Activated CD4-positive, alpha-beta T cell treated with anti-CD3 and anti-CD28 coated beads, Interleukin-2, amount 10 ng/mL, durations not matched to agents 7 days and 5 days (primary cell): ENCODE data around the gene CNN2. TPM values are rescaled to one million over a fixed set of nuclear protein-coding genes. Genes with fewer than 3 reads are reported as not detected.
A peak's percentile ranks its signal among the peaks of the same experiment; 100 is the strongest.

ENCODE experiments used
- CTCF ChIA-PET: fragments of 350-600 bp; sonication (Branson Sonifier 250); formaldehyde crosslinking; loops from one replicate; lab custom pipeline; 2021; ENCODE audit warnings: antibody characterized with exemption; lab: Charles Lee
- POLR2A ChIA-PET: fragments of 350-600 bp; sonication (Branson Sonifier 250); formaldehyde crosslinking; loops from one replicate; lab custom pipeline; 2021; ENCODE audit warnings: antibody characterized with exemption; lab: Charles Lee
- DNase-seq: peaks from one replicate; pipeline ENCODE4 v3.0.0-alpha.2; 2020
- H3K27ac Mint-ChIP-seq: one replicate; pipeline ENCODE4 v1.8.0; 2021; ENCODE audit warnings: mild to moderate bottlenecking, moderate library complexity, mixed read lengths
- H3K27me3 Mint-ChIP-seq: one replicate; pipeline ENCODE4 v1.8.0; 2021; ENCODE audit warnings: mixed read lengths
- H3K36me3 Mint-ChIP-seq: one replicate; pipeline ENCODE4 v1.8.0; 2021; ENCODE audit warnings: low read depth, mixed read lengths
- H3K4me1 Mint-ChIP-seq: one replicate; pipeline ENCODE4 v1.8.0; 2021; ENCODE audit warnings: mixed read lengths
- H3K4me3 Mint-ChIP-seq: one replicate; pipeline ENCODE4 v1.8.0; 2021; ENCODE audit warnings: mild to moderate bottlenecking, moderate library complexity, mixed read lengths
- H3K9me3 Mint-ChIP-seq: one replicate; pipeline ENCODE4 v1.8.0; 2021; ENCODE audit warnings: mixed read lengths
- total RNA-seq, 2 experiments: library from RNA; stranded (reverse); gene quantifications; one replicate each; pipeline ENCODE4 v1.2.3, GENCODE V29; 2021

The CNN2 gene
- total RNA-seq, 2 experiments from 2014 or later, result 558 to 580 TPM

DNA sequence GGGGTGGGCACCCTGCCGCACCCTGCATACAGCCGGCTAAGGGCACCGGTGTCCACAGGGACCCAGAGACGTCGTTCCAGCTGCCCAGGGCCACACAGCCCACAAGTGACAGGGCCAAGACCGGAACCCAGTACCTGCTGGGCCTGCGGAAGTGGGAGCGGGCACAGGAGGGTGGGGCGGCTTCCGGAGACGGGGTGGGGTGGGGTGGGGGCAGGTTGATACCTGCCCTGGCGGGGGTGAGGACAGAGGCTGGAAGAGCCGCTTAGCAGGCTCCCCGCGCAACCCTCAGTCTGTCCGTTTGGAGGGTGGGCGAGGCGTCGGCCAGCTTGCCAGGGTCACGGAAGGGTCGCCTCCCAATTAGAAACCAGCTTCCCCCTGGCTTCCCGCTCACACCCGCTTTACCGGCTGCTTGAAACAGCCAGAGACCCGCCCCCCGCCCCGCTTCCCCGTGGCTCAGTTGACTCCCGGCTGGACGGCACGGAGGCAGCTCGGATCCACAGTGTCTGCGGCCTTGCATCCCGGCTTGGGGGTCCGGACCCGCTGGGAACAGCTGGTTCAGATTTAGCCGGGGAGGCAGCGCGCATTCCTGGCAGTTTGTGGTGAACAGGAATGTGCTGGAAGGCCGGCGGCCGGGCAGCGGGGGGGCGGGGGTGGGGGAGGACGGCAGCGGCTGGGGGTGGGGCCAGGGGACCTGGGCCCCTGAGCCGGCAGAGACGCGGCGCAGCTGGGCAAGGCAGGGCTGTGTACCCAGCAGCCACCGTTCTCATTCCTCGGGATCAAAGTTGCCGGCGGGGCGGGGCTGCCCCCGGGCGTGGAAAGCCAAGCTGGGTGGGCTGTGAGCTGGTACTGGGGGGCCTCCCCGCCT lies 1.9 kb downstream of the CNN2 start:
- peaks cover 35% of the 10 kb centered on the region for H3K36me3 Mint-ChIP-seq
- peak; percentile 72 for DNase-seq
- ChIA-PET CTCF (interaction anchor here (0.6 to 2.7 kb wide), 10 partner anchors 8 to 332 kb away, joined by 3 to 15 read pairs (median 4); no protein-coding TSS in a partner anchor), POLR2A (interaction anchor here (0.6 kb wide), 1 partner anchor 10 kb away, joined by 3 read pairs; no protein-coding TSS in a partner anchor)
- peaks cover 32% of the 10 kb centered on the region for H3K4me1 Mint-ChIP-seq
- peak overlapping the region; percentile 98 for H3K4me3 Mint-ChIP-seq
- H3K27ac Mint-ChIP-seq, result peak overlapping the region; percentile 86
- no peaks in the 10 kb centered on the region for H3K27me3 Mint-ChIP-seq
- H3K9me3 Mint-ChIP-seq, result no peaks in the 10 kb centered on the region

DNA sequence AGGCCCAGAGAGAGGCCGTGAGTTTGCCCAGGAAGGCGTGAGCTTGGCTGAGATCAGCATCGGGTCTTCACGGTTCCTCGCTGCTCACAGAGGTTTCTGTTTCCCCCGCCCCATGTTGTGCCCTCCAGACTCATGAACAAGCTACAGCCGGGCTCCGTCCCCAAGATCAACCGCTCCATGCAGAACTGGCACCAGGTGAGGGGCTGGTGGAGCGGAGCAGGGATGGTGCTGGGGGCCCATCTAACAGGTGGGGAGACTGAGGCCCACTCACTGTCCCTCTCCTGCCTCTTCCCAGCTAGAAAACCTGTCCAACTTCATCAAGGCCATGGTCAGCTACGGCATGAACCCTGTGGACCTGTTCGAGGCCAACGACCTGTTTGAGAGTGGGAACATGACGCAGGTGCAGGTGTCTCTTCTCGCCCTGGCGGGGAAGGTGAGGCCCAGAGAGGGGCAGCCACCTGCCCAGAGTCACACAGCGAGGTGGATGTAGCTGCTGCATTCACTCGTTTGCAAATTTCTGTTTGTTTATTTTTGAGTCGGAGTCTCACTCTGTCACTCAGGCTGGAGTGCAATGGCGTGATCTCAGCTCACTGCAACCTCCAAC lies 6.0 kb downstream of the CNN2 start:
- POLR2A ChIA-PET, result interaction anchor here (0.6 kb wide), 2 partner anchors 16 to 42 kb away, joined by 8 to 10 read pairs; no protein-coding TSS in a partner anchor
- Mint-ChIP-seq H3K27me3 (no peaks in the 10 kb centered on the region), H3K9me3 (no peaks in the 10 kb centered on the region), H3K36me3 (peaks cover 54% of the 10 kb centered on the region), H3K4me1 (peaks cover 52% of the 10 kb centered on the region), H3K4me3 (no peak overlapping the region), H3K27ac (peak overlapping the region; percentile 25)
- CTCF ChIA-PET, result interaction anchor here (1.2 kb wide), 1 partner anchor 45 kb away, joined by 3 read pairs; no protein-coding TSS in a partner anchor
- no peak for DNase-seq

DNA sequence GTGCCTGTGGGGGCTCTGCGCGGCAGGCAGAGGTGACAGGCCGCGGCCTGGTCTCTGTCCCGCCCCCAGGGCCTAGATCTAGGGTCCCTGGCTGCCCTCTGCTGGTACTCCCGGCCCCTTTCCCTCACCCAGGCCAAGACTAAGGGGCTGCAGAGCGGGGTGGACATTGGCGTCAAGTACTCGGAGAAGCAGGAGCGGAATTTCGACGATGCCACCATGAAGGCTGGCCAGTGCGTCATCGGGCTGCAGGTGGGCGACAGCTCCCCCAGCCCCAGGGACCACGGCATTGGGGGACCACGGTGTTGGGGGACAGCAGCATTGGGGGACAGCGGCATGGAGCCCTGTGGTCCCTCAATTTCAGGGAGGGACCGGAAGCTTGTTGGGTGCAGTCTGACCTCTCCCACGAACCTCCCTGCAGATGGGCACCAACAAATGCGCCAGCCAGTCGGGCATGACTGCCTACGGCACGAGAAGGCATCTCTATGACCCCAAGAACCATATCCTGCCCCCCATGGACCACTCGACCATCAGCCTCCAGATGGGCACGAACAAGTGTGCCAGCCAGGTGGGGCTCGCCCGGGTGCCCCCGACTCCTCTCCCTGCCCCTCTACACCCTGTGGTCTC lies 9.7 kb downstream of the CNN2 start:
- POLR2A ChIA-PET, result no interaction called here
- Mint-ChIP-seq H3K4me3 (no peak overlapping the region), H3K9me3 (no peaks in the 10 kb centered on the region), H3K36me3 (peaks cover 60% of the 10 kb centered on the region), H3K4me1 (peaks cover 67% of the 10 kb centered on the region), H3K27ac (peak overlapping the region; percentile 71), H3K27me3 (no peaks in the 10 kb centered on the region)
- CTCF ChIA-PET, result interaction anchor here (1.3 to 3.9 kb wide), 2 partner anchors 10 to 67 kb away, joined by 3 to 15 read pairs; partner anchors contain the start of gene CNN2
- no peak for DNase-seq

DNA sequence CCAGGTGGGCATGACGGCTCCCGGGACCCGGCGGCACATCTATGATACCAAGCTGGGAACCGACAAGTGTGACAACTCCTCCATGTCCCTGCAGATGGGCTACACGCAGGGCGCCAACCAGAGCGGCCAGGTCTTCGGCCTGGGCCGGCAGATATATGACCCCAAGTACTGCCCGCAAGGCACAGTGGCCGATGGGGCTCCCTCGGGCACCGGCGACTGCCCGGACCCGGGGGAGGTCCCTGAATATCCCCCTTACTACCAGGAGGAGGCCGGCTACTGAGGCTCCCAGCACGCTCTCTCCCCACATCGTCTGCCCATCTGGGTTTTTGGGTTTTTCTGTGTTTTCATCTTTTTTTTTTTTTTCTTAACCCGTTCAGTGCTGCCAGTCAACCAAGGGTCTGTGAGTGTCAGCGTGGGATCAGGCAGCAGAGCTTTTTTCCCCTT lies 11.2 kb downstream of the CNN2 start:
- Mint-ChIP-seq H3K36me3 (peaks cover 54% of the 10 kb centered on the region), H3K27me3 (no peaks in the 10 kb centered on the region), H3K4me3 (peak overlapping the region; percentile 99), H3K27ac (peak overlapping the region; percentile 91), H3K9me3 (no peaks in the 10 kb centered on the region), H3K4me1 (peaks cover 70% of the 10 kb centered on the region)
- ChIA-PET POLR2A (interaction anchor here (1.0 kb wide), 1 partner anchor 9 kb away, joined by 3 read pairs; no protein-coding TSS in a partner anchor), CTCF (interaction anchor here (1.0 to 3.9 kb wide), 5 partner anchors 9 to 229 kb away, joined by 3 to 15 read pairs (median 4); partner anchors contain the start of gene CNN2)
- DNase-seq, result no peak

DNA sequence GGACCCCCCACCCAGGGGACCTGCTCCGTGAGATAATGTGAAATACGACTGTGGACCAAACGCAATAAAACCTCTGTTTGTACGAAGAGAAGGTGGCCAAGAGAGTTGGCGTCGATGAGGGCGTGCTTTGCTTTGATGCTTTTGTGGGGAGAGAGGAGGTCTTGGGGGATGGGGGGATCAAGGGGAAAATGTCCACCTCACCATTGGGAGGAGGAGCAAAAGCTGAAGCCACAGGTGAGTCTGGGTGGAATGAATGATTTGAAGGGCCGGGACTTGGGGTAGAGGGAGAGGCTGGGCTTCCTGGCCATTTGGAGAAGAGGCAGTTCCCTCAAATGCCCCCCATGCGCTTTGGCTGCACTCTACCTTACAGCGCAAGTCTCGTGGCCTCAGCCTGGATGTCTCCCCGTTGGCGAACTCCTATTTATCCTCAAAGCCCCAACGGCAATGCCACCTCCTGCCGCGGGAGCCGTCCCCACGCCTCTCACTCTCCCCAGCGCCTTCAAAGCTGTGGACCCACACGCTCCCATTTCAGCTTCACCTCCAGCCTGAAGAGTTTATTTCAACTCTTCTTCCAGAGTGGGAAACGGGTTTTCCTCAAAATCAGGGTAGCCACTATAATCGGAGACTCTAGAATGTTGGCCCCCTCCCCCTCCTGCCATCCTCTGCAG lies 12.7 kb downstream of the CNN2 start:
- Mint-ChIP-seq H3K4me1 (peaks cover 64% of the 10 kb centered on the region), H3K27me3 (no peaks in the 10 kb centered on the region), H3K27ac (peak overlapping the region; percentile 91), H3K9me3 (no peaks in the 10 kb centered on the region), H3K36me3 (peaks cover 47% of the 10 kb centered on the region), H3K4me3 (peak overlapping the region; percentile 99)
- POLR2A ChIA-PET, result interaction anchor here (0.8 to 1.0 kb wide), 2 partner anchors 18 to 28 kb away, joined by 3 read pairs; partner anchors contain the start of genes ARHGAP45 and RNU6-2
- CTCF ChIA-PET, result interaction anchor here (0.6 to 3.1 kb wide), 10 partner anchors 9 to 227 kb away, joined by 3 to 11 read pairs (median 4); partner anchors contain the start of gene CNN2
- DNase-seq, result no peak

DNA sequence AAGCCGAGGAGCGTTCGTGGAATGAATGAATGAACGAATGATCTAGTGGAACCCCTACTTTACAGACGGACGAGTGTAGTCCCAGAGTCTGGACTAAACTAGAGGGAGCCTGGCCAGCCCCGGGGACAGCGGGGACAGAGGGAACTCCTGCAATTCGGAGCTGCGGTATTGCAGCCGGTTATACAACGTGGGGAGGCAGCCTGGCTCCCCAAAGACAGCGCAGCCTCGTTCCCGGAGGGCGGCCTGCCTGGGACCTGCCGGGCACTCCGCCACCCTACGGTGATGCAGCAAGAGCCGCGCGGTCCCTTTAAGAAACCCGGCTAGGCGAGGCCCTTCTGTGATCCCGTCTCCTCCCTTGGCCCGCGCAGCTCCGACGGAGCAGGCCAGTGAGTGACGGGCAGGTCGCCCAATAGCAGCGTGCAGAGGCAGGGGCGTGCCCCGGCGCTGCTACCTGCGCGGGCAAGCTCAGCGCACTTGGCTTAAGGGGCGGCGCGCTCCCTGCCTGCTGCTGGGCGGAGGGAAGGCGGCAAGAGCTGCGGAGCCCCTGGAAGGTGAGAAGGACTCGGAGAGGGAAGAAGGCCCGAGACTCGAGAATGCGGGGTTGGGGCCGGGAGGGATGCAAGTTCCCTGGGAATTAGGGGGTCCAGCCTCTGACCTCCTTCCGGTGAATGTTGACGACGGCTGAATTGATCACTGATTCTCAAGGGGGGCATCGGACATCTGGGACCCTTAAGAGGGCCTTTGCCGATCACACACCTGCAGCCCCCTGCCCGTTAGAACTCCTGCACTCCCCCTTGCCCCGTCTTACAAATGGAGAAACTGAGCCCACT lies 13.5 kb downstream of the CNN2 start, which contains the start of gene ABCA7:
Gene ABCA7 (plus strand): TSS at position 462 of the 830 bp plus-strand sequence. CDS start 1,255 bp downstream, outside the sequence.
- H3K4me3 Mint-ChIP-seq, result peak within 1 kb of the TSS; percentile 99
- no peaks in the 10 kb centered on the region for H3K9me3 Mint-ChIP-seq
- peaks cover 53% of the 10 kb centered on the region for H3K36me3 Mint-ChIP-seq
- no peaks in the 10 kb centered on the region for H3K27me3 Mint-ChIP-seq
- peaks cover 64% of the 10 kb centered on the region for H3K4me1 Mint-ChIP-seq
- CTCF ChIA-PET, result interaction anchor here (0.6 to 3.1 kb wide), 11 partner anchors 8 to 235 kb away, joined by 3 to 11 read pairs (median 3); partner anchors contain the start of genes ARHGAP45, CNN2 and FAM174C
- POLR2A ChIA-PET, result interaction anchor here (0.8 kb wide), 1 partner anchor 18 kb away, joined by 3 read pairs; the partner anchor contains the start of gene RNU6-2
- H3K27ac Mint-ChIP-seq, result peak within 1 kb of the TSS; percentile 91
- DNase-seq, result peak; percentile 99

DNA sequence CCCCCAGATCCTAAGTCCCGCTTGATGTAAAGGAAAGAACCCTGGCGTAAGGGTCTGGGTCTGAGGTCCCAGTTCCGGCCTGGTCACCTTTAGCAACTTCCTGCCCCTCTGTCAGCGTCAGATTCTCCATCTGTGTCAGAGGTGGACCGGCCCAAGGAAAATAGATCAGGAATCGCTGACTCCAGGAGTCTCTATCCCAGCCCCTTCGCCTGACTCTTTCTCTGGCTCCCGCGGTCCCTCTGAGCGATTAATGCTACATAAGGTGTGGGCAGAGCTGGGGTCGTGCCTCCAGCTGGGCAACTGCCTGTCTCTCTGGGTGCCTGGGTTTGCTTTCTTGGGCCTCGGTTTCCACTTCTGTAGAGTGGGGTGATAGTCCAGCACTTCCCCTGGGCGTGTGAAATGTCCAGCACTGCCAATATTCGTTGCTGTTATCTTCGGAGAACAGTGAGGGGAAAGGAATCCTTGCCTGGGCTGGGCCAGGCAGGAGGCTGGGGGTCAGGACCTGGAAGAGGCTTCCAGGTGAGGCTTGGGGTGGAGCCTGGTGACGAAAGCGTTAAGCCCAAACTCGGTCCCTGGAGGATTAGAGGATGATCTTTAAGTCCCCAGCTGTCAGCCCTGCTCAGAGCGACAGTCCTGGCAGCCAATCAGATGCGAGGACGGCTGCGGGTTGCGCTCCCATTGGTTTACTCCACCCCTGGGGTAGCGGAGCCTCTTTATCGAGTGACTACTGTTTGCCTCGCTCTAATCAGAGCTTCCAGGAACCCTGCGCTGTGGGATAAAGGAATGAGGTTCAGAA lies 14.3 kb downstream of the CNN2 start:
- no peaks in the 10 kb centered on the region for H3K27me3 Mint-ChIP-seq
- peaks cover 52% of the 10 kb centered on the region for H3K36me3 Mint-ChIP-seq
- peaks cover 61% of the 10 kb centered on the region for H3K4me1 Mint-ChIP-seq
- peak overlapping the region; percentile 91 for H3K27ac Mint-ChIP-seq
- peak overlapping the region; percentile 99 for H3K4me3 Mint-ChIP-seq
- ChIA-PET CTCF (interaction anchor here (0.7 to 3.1 kb wide), 10 partner anchors 8 to 235 kb away, joined by 3 to 11 read pairs (median 3); partner anchors contain the start of genes ARHGAP45, CNN2 and FAM174C), POLR2A (interaction anchor here (1.0 kb wide), 2 partner anchors 27 to 47 kb away, joined by 3 read pairs; no protein-coding TSS in a partner anchor)
- peak; percentile 94 for DNase-seq
- H3K9me3 Mint-ChIP-seq, result no peaks in the 10 kb centered on the region

DNA sequence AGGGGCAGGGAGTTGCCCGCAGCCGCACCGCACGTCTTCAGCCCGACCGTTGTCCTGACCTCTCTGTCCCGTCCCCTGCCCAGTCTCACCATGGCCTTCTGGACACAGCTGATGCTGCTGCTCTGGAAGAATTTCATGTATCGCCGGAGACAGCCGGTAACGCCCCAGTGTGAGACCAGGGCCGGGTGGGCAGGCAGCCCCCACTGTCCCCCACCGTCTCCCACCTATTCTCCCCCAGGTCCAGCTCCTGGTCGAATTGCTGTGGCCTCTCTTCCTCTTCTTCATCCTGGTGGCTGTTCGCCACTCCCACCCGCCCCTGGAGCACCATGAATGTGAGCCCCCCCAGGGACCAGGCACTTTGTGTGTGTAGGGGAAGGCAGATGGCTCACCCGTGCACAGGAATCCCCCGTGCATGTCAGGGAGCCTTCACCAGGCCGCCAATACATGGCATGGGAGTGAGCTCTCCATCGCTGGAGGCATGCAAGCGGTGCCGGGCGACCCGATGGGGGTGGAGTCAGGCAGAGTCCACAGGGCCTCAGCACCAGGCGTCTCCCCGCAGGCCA lies 14.9 kb downstream of the CNN2 start:
- ChIA-PET CTCF (interaction anchor here (0.7 to 2.0 kb wide), 5 partner anchors 12 to 26 kb away, joined by 3 to 6 read pairs (median 3); partner anchors contain the start of gene ARHGAP45), POLR2A (interaction anchor here (1.0 kb wide), 2 partner anchors 26 to 46 kb away, joined by 3 read pairs; no protein-coding TSS in a partner anchor)
- Mint-ChIP-seq H3K27me3 (no peaks in the 10 kb centered on the region), H3K9me3 (no peaks in the 10 kb centered on the region), H3K4me1 (peaks cover 55% of the 10 kb centered on the region), H3K4me3 (peak overlapping the region; percentile 99), H3K27ac (no peak overlapping the region), H3K36me3 (peaks cover 49% of the 10 kb centered on the region)
- no peak for DNase-seq

DNA sequence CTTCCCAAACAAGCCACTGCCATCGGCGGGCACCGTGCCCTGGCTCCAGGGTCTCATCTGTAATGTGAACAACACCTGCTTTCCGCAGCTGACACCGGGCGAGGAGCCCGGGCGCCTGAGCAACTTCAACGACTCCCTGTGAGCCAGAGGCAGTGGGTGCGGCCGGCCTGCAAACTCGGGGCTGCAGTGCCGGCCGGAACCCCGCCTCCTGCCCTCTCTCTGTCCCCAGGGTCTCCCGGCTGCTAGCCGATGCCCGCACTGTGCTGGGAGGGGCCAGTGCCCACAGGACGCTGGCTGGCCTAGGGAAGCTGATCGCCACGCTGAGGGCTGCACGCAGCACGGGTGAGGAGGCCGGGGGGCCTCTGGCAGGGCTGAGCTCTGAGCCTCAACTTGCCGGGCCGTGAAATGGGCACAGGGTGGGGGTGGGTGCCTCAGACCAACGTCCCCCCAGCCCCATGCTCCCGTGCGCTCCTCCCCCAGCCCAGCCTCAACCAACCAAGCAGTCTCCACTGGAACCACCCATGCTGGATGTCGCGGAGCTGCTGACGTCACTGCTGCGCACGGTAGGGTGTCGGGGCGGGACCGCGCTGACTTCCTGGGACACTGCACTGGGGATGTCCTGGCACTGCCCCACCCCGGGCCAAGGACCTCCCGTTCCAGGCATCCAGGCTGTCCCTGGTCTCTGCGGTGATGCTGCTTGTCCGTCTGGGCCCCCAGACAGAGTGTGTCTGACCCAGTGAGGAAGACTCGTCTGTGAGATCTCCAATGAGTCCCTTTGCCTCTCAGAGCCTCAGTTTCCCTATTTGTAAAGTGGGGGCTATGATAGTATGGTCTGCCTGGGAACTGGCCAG lies 15.7 kb downstream of the CNN2 start:
- Mint-ChIP-seq H3K27me3 (no peaks in the 10 kb centered on the region), H3K36me3 (peaks cover 47% of the 10 kb centered on the region), H3K4me1 (peaks cover 47% of the 10 kb centered on the region), H3K9me3 (no peaks in the 10 kb centered on the region), H3K4me3 (peak overlapping the region; percentile 99), H3K27ac (no peak overlapping the region)
- ChIA-PET CTCF (interaction anchor here (0.7 to 2.0 kb wide), 3 partner anchors 13 to 25 kb away, joined by 3 to 6 read pairs (median 3); partner anchors contain the start of gene ARHGAP45), POLR2A (no interaction called here)
- DNase-seq, result no peak
